ENCODE data around the gene EVL.

Gene EVL

DNA sequence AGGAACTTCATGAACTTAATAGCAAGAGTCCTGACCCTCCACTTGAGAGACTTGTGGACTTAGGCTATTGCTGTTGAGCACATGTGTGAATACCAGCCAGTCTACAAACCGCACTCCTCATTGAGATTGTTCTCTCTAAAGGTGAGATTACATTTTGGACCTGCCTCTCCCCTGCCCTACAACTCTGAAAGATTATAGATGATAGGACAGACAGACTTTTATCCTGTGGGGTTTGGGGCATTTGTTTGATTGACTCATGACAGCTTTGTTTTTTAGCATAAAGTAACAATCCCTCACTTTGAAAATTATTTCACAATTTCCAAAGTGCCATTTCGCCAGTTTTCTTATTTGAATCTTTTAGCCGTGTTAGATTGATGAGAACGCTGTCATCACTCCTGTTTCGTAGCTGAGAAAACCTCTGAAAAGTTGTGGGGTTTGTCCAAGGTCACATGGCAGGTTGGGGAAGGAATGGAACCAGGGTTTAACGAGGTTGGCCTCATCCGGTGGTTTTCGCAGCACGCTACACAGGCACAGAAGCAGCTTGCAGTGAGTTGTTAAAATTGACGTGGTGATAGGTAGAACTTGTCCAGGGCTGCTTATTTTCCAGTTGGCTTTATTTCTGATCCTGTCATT, 836 bp downstream of the EVL start:
- in situ Hi-C loops (cut with MboI; ENCODE audit: low sequenced_read_pairs), result no loop called here

DNA sequence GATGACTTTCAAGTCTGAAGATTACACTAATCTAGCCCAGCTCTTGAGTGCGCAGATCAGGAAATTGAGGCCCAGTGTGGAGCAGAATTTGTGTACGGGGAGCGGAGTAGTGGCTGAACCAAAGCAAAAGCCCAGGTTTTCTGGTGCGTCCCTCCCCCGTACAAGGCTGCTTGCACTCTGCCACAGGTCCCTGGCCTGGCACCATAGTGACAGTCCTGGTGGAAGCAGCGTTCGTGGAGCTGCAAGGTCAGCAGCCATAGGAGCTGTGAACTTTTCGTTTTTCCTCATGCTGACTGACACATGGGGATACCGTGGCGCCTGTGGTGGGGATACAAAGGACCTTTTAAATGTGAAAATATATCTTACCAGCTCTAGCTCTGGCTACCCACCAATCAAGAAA, 1.7 kb downstream of the EVL start:
- in situ Hi-C loops (cut with MboI; ENCODE audit: low sequenced_read_pairs), result no loop called here

DNA sequence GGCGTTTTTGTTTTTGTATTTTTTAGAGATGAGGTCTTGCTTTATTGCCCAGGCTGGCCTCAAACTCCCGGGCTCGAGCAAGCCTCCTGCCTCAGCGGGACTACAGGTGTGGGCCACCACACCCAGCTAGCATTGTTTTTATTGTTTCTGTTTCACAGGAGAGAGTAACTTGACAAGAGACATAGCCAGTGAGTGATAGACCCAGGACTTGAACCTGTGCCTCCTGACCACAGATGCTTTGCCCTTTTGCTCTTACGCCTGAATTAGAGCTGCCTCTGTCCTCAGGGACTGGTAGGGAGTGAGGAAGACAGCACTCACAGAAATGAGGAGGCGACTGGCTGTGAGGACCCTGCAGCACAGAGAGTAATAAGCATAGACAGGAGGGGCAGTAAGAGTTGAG, 2.3 kb downstream of the EVL start:
- in situ Hi-C loops (cut with MboI; ENCODE audit: low sequenced_read_pairs), result no loop called here

DNA sequence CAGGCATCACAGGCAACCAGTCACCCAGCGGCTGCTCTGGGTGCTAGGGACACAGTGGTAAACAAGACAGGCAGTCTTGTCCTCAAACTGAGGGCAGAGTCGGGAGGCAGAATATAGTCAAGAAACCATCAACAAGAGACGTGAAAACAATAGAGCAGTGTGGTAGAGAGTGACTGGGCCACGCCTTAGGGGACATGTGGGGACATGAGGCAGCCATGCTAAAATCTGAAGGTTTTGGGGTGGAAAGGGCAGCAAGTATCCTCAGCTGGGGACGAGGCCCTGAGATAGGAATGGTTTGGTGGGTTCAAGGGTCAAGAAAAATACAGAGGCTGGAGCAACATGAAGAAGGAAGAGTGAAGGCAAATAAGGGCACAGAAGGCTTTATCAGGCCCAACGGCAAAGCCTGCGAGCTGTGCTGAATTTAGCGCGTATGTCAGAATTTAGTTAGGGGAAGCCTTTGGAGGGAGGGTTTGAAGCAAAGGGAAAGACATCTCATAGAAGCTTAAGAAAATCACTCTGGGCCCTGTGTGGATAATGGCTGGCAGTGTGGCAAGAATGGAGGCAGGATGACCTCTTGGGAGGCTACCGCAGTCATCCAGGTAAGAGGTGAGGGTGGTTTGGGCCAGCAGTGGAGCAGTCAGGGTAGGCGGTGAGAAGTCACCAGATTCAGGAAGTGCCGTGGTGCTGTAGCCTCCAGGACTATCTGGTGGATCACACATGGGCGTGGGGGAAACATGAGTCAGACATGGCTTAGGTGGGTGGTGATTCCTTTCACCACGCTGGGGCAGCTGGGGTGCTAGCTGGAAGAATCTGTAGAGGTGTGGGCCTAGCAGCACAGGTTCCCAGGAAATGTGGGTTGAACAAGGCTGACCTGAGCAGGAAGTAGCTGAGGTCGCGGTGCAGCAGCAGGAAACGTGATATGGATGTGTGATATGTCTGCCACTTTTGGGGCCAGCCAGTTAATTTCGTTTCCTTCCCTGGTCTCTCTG, 3.0 kb downstream of the EVL start:
- in situ Hi-C loops (cut with MboI; ENCODE audit: low sequenced_read_pairs), result no loop called here

DNA sequence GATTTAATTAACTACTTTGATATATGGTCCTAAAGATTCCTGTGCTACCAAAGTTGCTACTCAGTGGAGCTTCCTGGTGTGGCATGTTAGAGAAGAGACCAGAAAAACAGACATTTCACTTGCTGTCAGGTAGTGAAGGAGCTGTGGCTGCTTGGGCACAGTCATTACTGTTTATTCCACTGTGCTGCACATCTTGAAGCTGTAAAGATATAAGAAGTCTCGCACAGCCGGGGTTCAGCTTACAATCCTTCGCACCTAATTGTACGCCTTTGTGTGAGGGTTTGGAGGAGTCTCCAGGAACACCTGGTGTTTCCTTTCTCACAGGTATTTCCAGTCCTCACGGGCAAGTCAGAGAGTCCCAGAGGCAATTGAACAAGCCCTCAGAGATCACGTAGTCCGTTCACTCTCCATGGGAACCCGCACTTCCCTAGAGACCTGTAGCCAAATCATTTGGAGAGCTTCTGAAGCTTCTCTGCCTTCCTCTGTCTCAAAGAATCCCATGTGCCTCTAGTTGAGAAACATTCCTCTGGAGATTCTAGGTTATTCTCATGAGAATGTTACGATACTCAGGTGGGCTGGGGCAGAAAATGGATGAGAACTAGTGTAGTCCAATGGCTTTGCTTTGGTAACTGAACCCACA, 4.1 kb downstream of the EVL start:
- in situ Hi-C loops (cut with MboI; ENCODE audit: low sequenced_read_pairs), result no loop called here

GRCh38 chr14:100070310-100070709, 5.1 kb downstream of the EVL start:
- in situ Hi-C loops (cut with MboI; ENCODE audit: low sequenced_read_pairs), result no loop called here

DNA sequence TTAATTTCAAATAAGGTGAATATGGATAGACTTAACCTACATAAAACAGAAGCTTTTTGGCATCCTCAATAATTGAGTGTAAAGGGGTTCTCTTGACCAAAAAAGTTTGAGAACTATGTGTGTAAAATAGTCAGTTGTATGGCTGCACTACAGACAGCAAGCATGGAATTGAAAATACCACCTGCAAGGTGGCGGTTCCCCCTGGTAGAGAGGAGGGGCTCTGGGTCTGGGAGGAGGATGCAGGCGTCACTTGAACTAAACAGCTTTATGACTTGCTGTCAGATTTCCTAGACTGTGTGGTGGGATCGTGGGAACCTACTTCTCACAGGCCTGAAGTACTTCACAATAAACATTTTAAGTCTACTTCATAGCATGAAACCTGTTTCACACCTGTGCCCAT, 6.3 kb downstream of the EVL start:
- in situ Hi-C loops (cut with MboI; ENCODE audit: low sequenced_read_pairs), result no loop called here

DNA sequence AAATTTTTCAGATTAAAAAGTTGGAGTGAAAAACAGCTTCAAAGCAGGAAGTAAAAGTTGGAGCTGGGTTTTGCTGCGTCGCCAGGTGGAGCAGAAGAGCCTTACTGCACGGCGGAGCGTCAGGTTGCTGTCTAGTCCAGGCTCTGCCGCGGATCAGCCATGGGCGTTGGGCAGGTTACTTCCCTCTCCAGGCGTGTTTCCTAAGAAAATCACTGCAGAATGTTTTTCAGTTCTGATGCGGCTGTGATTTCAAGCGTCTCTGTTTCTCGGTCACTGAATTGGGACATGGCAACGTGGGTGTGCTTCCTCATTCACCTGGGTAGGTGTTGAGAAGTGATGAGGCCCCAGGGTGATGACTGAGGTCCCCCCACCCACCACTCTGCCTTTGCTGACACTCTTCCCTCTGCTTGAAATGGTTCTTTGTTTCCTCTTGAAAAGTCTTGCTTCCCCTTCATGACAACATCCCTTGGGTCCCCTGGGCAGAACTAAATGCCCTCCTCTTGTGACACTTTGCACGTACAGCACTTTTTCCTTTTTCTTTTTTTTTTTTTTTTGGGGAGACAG, 7.6 kb downstream of the EVL start:
- in situ Hi-C loops (cut with MboI; ENCODE audit: low sequenced_read_pairs), result no loop called here

DNA sequence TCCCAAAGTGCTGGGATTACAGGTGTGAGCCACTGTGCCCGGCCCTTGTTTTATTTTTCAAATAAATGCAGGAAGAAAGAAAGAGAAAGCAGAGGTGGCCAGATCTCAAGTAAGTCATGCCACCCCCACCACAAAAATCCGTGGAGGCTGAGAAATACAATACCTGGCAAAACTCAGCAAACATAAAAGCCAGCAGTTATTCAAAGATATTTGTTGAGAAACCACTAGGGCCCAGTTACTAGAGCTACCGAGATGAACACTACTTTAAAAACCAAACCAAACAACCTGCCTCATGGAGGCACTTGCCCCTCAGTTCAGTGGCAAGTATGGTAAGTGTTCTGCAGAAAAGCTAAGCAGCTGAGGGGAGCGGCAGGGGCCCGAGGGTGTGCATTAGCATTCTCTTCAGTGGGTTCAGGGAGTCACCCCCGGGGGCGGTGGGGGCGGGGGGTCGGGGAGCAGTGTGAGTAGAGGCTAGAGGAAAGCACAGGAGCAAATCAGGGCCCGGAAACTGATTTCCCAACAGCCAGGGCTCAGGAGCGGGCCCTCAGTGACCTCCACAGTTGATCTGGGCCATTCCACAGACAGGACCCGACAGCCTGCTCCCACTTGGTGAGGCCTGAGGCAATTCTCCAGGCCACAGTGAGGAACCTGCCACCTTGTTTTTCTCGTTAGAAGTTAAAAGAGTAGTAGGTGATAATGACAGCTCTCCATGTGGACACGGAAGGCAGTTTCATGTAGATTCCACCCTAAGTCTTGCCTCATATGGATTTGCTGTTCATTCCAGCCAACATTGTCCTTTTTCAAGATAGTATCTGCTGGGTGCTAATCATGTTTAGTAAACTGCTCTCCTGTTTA, 8.6 kb downstream of the EVL start:
- in situ Hi-C loops (cut with MboI; ENCODE audit: low sequenced_read_pairs), result no loop called here

DNA sequence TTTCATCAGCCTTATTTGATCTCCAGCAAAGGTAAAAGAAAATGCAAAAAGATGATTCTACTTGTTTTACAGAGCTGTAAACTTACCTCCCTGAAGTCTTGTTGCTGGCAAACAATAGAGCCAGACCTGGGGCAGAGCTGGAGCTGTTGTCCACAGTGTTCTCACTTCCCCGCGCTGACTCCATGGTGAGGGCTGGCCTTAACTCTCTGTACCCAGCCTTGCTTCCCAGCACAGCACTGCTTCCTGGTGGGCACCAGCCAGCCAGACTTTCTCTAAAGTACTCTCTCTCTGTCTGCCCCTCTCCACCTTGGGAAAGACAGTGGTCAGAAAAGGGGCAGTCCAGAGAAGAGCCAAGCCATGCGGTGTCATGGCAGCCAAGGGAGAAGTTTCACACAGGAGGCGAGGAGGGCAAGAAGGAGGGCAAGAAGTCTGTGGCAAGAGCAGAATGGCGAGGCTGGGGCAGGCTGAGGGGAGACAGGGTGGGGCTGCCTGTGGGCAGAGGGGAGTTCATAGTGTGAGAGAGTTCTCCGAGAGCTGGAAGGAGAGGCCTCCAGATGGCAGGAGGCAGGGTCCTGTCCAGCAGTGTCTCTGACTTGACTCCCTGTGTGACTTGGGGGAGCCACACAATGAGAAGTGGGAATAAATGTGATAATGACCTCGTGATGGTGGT, 9.3 kb downstream of the EVL start:
- in situ Hi-C loops (cut with MboI; ENCODE audit: low sequenced_read_pairs), result no loop called here

- in situ Hi-C loops (cut with MboI; ENCODE audit: low sequenced_read_pairs), result no loop called here
Measured at GRCh38 chr14:100075681-100076080, 10.5 kb downstream of the EVL start.

GRCh38 chr14:100076133-100076532, 10.9 kb downstream of the EVL start:
- in situ Hi-C loops (cut with MboI; ENCODE audit: low sequenced_read_pairs), result no loop called here

DNA sequence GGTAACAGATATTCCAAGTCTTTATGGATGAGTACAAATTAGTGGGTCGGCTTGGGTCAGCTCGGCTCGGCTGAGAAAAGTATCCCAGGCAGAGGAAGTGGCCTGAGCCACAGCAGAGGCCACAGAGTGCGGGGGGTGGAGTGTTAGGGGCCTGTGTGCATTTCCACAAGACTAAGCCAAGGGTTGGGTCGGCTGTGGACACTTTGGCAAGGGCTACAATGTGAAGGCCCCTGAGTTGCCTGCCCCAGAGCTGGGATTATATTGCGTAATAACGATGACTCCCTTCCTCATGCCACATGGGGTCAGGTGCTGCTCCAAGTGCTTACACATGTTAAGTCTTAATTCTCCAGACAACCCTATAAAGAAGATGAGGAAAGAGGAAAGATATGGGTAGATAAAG, 11.4 kb downstream of the EVL start:
- in situ Hi-C loops (cut with MboI; ENCODE audit: low sequenced_read_pairs), result no loop called here

GRCh38 chr14:100077441-100077840, 12.2 kb downstream of the EVL start:
- in situ Hi-C loops (cut with MboI; ENCODE audit: low sequenced_read_pairs), result no loop called here

DNA sequence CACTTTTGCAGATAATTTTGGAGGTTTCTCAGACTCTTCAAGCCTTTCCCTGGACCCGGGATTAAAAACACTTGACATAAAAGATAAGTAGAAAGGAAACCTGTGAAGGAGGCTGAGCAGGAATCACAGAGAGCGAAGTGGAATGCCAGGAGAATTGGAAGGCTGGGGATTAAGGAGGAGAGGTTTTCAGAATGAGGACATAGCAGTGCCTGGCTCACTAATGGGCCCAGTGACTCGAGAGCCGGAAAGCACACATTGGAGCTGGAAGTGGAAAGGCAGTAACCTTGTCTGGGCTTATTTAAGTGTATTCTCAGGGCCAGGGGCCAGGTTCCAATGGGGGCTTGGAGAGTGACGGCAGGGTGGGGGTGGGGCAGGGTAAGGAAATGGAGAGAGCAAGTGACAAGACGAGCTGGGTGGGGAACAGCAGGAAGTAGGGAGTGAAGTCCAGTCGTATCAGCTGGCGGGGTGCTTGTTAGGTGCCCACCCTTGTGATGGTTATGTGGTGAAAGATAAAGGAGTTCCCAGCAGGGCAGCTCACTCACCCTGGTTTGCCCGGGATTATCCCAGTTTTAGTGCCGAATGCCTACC, 13.1 kb downstream of the EVL start:
- in situ Hi-C loops (cut with MboI; ENCODE audit: low sequenced_read_pairs), result no loop called here

GRCh38 chr14:100078997-100079725, 13.9 kb downstream of the EVL start:
- in situ Hi-C loops (cut with MboI; ENCODE audit: low sequenced_read_pairs), result no loop called here

GRCh38 chr14:100079726-100080005, 14.4 kb downstream of the EVL start:
- in situ Hi-C loops (cut with MboI; ENCODE audit: low sequenced_read_pairs), result no loop called here

GRCh38 chr14:100080206-100080605, 15.0 kb downstream of the EVL start:
- in situ Hi-C loops (cut with MboI; ENCODE audit: low sequenced_read_pairs), result no loop called here

DNA sequence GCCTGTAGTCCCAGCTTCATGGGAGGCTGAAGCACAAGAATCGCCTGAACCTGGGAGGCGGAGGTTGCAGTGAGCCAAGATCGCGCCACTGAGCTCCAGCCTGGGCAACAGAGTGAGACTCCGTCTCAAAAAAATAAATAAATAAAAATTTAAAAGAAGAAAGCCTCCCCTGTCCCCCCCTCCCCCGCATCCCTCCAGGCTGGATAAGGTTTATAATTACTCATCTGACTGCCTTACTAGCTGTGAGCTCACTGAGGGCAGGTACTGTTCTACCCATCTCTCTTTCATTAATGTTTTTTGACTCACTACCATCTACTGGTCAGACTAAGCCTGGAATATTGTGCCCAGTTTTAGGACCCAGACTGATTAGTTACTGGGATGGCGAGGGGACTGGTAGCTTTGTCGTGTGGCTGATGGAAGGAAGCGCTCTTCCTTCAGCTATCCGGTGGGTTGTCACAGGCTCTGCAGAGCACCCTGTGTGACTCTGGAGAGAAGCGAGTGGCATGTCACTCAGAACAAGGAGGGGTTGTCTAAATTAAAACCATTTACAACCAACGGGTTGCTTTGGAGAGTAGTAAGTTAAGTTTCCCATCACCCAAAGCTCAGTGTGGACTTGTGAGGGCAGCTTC, 16.9 kb downstream of the EVL start:
- in situ Hi-C loops (cut with MboI; ENCODE audit: low sequenced_read_pairs), result no loop called here

Measured in HL-60/S4 treated with retinoic acid at 250 ng/mL for 4 days and 3 days (cell line).